HG03196 (cell line): Measurements from ENCODE around the gene KRT13.

ENCODE experiments used
- ATAC-seq: cut with Tn5 transposase; IDR thresholded peaks from one replicate; pipeline ENCODE4 v1.9.1; 2021; ENCODE audit not compliant: unreplicated experiment

The KRT13 gene

DNA sequence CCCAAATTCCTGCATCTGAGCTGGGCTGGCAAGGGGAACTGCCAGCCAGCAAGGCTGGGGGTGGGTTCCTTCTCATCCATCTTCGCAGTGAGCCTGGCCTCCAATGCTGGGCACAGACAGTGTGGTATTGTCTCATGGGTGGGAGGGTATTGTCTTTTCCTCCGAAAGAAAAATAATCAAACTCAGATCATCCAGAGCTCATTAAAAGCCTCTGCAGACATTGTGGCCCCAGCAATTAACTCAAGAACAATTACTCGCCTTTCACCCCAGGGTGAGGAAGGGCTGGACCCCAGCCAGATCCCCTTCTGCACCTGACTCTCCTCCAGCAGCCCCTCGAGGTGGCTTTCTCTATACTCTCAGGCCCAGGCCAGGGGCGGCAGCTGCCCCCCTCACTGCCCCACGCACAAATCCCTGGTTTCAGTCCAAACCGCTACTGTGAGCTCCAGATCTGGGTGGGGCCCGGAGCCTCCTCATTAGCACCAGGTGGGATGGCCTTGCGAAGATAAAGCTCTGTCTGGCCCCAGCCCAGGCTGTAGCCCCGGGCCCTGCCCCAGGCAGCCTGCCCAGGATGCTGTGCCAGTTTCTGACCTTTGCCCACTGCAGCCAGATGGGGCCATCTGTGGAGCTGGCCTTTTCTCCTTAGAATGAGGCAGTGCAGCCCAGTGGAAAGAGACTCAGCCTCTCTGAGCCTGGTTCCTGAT, 15.6 kb upstream of the KRT13 start:
- no peak for ATAC-seq

DNA sequence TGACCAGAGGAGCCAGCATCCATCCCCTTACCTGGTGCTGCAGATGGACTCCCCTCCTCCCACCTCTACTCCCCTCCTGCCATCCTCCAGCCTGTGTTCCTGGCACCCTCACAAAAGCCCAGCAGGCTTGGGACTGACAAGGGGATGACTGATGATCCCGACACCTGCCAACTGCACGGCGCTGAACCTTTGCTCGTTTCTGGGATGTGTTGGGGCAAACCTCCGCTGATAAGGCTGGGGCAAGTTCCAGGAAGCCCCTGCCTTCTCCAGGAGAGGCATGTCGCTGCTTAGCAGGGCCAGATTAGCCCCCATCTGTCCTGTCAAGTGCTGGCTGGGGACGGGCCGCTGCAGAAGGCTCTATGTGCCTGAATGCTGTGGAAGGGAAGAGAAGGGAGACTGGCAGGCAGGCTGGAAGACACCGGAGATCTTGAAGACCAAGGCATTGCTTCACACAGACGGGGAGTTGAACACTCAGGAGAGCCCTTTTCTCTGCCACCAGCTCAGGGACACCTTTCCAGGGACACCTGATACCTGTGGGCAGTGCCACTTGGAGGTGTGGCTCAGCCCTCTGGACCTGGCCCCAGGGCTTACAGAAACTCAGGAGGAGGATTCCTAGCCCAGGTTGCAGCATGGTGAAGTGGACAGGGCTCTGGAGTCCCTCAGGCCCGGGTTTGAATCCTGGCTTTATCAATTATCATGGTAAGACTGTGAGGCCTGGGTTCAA, 14.3 kb upstream of the KRT13 start:
- ATAC-seq, result no peak

DNA sequence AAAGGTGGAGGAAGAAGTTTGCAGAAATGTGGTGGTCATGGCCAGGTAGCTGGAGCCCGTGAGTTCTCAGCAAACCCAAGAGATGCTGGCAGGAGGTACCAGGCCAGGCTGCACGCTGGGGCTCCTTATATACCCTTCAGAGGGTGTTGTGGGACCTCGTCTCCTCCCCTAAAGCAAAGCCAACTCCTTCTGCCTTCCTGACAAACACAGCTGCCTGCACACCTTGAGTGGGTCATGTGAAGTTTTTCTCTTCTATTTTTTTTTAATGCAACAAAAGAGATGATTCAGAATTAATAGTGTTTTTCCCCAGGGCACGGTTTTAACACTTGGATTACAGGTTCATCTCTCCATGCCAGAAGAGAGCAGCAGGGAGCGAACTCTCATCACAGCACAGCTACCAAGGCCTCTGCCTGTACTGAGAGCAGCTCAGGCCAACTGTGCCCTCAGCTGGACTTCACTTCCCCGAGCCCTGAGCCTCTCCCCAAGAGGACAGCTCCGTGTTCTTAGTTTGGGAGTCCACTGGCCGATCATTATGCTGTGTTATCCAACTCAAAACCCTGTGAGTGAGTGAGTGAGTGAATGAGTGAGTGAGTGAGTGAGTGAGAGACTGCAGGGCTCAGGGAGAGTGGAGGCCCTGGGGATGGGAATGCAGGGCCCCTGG, 13.5 kb upstream of the KRT13 start, which contains the start of gene KRT15:
KRT15 (minus strand) TSS at position 102 of the 661 bp plus-strand sequence; CDS start at position 39, 63 bp downstream.
- ATAC-seq, result no peak

DNA sequence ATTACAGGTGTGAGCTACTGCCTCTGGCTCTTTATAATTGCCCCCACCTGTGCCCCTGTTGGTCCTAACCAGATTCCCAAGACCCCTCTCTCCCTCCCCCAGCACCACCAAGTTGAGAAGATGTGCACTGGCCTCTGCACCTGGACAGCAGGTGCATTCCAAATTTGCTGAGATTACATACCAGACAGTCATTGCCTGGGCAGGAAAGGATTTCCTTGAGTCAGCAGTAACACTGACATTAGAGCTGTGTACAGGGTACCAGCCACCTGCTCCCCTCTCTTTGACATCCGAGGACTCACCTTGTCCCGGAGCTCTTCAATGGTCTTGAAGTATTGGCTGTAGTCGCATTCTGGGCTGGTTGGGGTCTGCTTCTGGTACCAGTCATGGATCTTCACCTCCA, 12.6 kb upstream of the KRT13 start:
- no peak for ATAC-seq

DNA sequence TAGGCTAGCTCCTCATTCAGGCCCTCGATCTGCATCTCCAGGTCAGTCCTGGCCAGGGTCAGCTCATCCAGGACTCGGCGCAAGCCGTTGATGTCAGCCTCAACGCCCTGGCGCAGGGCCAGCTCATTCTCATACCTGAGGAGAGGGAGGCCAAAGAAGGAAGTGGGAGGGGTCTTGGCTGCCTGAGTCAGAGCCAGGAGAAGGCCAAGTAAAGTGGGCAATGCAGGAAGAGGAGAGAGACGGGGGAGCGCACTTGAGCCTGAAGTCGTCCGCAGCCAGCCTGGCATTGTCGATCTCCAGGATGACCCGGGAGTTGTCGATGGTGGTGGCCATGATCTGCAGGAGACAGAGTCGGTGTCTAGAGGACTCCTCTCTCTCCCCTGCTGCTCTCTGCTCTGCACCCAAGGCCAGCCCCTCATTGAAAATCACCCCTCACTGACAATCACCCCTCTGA, 11.4 kb upstream of the KRT13 start:
- ATAC-seq, result no peak

DNA sequence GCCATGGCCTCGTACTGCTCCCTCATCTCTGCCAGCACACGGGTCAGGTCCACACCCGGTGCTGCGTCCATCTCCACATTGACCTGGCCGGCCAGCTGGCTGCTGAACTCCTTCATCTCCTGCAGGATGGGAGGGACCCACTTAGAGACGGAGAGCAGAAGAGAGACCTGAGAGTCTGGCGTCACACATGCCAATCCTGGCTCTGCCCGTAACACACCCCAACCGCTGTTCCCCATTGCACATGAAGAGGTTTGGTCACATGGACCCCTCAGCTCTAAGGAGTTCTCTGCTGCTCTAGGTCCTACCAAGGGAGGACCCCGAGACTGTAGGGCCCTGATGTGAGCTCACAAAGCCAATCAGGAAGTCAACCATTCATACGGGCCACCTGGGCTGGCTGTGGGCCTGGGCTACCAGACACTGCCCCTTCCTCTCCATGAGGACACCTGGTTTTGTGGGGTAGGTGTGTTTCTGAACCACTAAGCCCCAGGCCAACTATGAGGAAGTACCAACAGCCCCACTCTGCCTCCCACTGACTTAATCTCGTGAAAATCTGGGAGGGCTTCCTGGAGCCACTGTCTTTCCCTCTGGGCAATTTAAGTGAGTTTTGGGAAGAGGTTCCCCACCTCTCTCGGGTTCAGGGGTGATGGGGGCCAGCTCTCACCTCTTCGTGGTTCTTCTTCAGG, 10.9 kb upstream of the KRT13 start:
- no peak for ATAC-seq

DNA sequence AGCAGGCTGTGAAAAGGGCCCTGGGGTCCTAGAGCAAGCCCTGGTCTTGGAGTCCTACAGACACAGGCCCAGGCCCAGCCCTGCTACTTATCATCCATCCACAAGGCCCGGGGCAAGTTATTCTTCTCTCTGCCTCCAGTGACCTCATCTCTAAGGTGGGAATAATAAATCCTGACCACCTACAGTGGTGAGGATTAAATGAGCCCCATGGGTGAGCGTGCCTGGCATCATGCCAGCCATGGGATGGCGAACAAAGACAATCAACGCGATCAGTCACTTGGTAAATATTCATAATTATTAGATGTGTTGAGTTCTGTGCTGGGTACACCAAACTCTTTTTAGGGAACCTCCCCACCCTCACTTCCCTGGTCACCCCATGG, 7.7 kb upstream of the KRT13 start:
- no peak for ATAC-seq

DNA sequence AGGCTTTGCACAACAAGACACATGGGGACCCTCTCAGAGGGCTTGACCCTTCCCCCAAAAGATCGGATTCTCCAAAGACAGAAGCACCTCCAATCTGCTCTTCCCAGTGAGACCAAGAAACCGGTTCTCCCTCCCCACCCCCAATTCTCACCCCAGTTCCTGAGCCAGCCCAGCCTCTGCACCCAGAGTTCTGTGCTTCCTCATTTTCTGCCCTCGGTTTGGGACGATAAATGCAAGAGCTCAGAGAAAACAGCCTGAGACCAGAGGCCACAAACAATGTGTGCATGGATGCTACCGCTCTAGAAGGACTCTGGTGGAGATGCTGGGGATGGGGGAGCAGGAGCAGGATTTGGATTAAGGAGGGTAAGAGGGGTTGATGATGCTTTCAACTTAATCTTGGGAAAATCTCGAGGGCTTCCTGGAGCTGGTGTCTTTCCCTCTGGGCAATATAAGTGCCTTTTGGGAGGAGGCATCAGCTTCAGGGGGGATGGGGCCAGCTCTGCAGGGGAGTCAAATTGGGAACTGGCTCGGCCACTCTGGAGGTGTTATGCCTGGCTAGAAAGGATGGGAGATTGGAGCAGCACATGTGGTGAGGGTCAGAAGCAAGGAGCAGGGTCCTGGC, 7.2 kb upstream of the KRT13 start:
- ATAC-seq, result no peak

DNA sequence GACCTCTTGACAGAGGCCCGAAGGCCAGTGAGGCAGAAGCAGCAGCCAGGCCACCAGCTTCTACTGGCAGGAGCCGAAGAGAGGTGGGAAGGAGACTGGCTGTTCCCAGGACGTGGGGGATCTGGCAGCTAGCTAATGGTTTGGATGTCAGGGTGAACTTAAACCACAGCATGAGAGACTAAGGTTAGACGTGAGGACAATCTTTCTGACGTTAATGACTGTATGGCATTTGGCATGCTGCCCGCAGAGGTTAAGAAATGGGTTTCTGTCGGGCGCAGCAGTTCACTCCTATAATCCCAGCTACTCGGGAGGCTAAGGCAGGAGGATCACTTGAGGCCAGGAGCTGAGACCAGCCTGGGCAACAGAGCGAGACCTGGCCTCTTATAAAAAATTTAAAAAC, 6.3 kb upstream of the KRT13 start:
- ATAC-seq, result no peak

DNA sequence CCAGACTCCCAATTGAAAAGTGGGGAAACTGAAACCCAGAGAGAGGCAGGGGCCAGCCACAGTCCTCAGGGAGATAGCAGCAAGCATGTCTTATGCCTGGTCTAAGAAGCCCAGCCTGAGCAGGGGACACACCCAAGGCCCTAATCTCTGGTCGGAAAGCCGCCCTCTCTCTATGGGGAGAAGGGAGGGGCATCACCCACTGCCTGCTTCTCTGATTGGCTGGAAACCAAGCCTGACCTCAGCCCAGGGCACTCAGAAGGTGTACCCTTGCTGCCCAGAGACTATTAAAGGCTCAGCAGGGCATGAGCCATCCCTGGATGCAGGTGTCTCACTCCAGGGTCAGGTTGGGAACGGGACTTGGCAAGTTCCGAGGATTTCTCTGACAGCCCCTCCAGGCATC, 5.7 kb upstream of the KRT13 start:
- no peak for ATAC-seq

DNA sequence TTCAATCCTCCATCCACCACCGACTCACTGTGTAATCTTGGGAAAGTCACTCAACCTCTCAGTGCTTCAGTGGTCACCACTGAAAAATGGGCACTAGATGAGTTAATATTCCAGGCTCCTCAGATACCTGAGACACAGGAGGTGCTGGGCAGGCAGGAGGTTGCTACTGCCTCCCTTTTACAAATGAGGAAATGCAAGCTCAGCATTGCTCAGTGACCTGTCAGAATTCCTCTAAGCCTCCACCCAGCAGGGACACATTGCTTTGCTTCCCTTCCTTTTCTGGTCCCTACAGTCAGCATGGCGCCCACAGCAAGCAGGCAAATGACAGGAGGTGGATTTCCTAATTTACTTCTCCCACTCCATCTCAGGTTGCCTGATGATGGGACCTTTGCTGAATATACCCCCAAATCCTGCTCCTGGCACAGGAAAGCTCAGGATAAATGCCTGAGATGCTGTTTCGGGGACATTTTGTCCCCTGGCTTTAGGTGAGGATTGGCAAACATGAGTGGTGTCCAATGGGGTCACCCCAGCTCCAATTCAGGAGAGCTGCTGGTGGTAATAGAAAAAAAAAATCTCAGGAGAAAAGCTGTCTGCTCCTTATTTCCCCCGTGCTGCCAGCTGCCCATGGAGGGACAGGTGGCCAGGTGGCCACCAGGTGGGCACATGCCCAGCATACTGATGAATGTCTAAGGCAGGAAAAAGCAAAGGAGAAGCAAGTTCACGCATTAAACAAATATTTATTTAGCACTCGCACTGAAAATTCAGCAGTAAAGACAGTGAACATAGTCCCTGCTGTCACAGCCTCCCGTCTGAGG, 5.0 kb upstream of the KRT13 start:
- no peak for ATAC-seq

DNA sequence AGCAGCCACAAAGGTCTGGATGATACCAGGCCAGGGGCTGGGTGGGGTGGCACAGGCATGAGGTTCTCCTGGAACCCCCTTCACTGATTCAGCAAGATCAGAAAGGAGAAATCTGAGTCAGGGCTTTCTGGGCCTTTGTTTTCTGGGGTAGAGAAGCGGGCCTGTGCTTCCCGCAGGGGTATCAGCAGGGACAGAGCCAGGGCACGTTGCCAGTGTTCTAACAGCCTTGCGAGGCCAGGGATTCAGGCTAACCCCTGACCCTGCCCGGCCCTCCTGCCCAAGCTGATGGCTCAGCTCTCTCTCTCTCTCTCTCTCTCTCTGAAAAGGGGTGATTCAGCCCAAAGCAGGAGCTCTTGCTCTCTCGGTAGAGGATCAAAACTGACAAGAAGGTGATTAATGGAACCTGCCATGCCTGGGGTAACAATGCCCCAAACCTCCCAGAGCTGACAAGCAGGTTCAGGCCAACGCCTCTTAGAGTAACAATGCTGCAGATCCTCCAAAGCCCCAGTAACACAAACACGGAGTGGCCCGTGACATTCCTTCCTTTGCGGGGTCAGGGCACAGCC, 2.0 kb upstream of the KRT13 start:
- ATAC-seq, result no peak

DNA sequence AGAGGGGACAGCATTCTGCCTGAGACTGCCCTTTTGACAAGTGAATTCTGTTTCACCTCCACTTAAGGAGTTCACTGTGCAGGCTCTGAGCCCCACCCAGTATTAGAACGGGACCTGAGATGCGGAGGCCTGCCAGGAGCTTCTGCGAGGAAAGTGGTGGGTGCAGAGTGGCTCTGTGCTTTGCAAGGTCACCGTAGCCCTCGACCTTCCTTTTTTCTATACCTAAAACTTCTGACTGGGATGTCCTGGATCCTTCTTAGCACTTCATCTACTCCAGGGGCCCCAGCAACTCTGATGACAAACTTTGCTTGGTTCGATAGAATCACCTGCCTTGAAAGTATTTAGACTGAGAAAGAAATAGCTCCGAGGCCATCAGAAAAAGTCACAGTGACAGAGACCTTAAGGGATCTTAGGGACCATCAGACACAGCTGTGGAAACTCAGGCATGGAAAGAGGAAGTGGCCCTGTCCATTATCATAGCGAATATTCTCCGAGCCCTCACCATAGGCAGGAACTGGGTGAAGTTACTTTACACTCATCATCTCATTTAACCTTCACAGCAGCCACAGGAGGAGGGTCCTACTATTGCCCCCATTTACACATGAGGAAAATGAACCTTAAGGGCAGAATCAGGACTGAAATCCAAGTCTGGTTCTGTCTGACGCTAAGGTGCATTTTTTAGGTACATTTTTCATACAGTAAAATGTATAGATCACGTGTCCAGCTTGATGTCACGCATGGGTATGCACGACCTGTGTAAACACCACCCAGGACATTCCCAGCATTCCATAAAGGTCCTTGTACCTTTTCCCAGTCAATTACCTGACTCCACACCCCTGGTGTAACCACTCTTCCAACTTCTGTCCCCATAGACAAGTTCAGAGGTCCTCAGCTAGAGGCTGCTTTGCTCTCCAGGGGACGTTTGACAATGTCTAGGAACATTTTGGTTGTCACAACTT, 676 bp upstream of the KRT13 start:
- ATAC-seq, result no peak

DNA sequence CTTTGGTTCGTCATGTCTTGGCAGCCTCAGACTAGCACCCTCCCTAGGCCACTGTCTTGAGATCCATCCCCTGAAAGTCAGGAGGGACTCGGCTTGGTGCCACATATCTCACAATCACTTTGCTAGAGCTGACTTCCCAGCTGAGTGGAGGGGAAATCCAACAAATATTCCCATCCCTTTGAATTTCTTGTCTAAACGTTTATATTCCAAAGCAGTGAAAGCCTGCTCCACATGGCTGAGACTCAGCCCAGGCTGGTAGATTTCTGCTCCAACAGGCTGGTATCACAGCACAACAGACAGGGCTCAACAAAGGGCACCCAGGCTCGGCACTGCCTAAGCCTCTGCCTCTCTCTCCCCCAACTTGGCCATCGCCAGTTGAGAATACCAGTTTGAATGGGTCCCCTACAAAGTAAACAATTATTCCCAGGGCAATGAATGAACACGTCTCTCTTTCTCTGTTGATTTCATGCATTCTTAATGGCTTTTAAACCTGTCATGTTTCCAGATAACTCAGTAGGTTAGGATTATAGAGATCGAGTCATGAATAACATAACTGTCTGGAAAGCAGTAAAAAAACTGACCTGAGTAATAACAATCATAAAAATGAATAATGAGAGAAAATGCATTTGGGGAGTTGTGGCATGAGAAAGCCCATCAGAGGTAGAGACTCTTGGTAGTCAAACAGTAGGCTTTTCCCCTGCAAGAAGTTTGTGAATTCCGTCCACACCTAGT, 1.0 kb downstream of the KRT13 start:
- ATAC-seq, result no peak

DNA sequence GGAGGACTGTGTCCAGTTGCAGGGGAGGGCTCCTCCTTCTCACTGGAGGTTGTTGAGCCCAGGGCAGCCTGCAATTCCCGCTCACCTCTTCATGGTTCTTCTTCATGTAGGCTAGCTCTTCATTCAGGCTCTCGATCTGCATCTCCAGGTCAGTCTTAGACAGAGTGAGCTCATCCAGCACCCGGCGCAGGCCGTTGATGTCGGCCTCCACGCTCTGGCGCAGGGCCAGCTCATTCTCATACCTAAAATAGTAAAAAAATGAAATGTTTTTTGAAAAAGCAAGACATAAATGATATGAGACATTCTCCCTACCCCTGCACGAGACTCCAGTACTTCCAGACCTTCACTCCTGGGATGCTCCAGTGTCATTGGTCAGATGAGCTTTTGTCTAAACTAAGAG, 2.2 kb downstream of the KRT13 start:
- ATAC-seq, result no peak

DNA sequence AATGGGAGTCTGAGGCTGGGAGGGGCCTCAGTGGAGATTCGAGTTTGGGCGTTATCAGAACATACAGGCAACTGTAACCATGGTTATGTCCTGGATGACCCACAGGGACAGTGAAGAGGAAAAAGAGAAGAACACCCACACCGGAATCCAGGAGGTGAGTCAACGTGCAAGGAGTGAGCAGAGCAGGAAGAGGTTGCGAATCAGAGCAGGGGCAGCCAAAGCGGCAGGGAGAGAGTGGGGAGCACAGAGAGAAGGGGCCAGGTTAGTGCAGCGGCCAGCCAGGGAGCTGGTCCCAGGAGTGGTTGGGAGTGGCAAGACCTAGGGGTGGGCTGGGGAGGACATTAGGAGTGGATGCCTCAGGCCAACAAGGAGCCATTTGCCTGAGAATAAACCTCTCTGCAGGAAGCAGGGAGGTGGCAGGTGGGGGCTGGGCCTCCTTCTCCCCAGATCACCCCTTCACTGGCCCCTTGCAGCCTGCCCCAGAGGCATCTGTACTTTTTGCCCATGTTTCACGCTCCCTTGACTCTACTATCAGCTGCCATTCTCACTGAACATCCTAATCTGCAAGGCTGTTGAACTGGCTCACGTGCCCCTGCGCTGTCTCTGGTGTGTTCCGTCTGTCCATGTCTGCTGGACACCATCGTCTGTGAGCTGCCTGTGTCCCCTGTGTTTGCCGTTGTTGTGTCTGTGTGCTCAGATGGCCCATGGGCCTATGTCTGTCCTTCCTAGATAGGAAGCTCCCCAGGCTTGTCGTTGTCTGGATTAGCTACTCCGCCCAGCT, 5.1 kb downstream of the KRT13 start:
- no peak for ATAC-seq

DNA sequence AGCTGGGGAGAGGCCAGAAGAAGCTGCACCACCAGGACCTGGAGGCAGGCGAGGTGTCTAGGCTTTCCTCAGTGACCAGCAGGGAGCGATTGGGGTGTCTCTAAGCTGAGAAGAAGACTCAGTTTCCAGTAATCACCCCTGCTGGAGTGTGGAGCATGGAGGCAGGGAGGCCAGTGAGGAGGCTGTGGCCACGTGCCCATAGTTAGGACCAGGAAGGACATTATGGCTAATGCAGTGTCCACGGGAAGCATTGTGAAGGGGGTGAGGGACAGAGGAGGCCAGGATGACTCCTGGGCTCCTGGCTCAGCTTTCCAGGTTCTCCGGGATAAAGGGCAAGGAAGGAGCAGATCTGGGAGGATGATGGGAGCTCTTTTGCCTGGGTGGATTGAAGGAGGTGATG, 5.7 kb downstream of the KRT13 start:
- no peak for ATAC-seq
